Measurements from ENCODE around the gene MRPL50.

Gene MRPL50

GRCh38 chr9:101375546-101375945, 22.9 kb downstream of the MRPL50 start:
- DNase-seq (ENCODE audit: low read depth, low spot score): no peak

- DNase-seq (ENCODE audit: low read depth, low spot score): no peak
These were observed 25.9 kb downstream of the MRPL50 start for GRCh38 chr9:101372327-101373118.

GRCh38 chr9:101371813-101372212, 26.6 kb downstream of the MRPL50 start:
- DNase-seq (ENCODE audit: low read depth, low spot score): no peak

GRCh38 chr9:101369884-101370531, 28.4 kb downstream of the MRPL50 start:
- DNase-seq (ENCODE audit: low read depth, low spot score): no peak

- no peak for DNase-seq (ENCODE audit: low read depth, low spot score)
These were observed 29.1 kb downstream of the MRPL50 start for GRCh38 chr9:101369286-101369685.

GRCh38 chr9:101367323-101367722, 31.1 kb downstream of the MRPL50 start:
- DNase-seq (ENCODE audit: low read depth, low spot score): no peak

GRCh38 chr9:101366038-101366756, 32.2 kb downstream of the MRPL50 start:
- DNase-seq (ENCODE audit: low read depth, low spot score): no peak

- DNase-seq (ENCODE audit: low read depth, low spot score): no peak
These were observed 33.2 kb downstream of the MRPL50 start for GRCh38 chr9:101365181-101365580.

- DNase-seq (ENCODE audit: low read depth, low spot score): no peak
These were observed 36.0 kb downstream of the MRPL50 start for GRCh38 chr9:101362450-101362849.

- DNase-seq (ENCODE audit: low read depth, low spot score): no peak
These were observed 37.8 kb downstream of the MRPL50 start for GRCh38 chr9:101360647-101361046.

- DNase-seq (ENCODE audit: low read depth, low spot score): no peak
These were observed 38.7 kb downstream of the MRPL50 start for GRCh38 chr9:101359679-101360078.

- no peak for DNase-seq (ENCODE audit: low read depth, low spot score)
These were observed 41.8 kb downstream of the MRPL50 start for GRCh38 chr9:101356619-101357018.

- no peak for DNase-seq (ENCODE audit: low read depth, low spot score)
These were observed 43.4 kb downstream of the MRPL50 start for GRCh38 chr9:101354765-101355708.

GRCh38 chr9:101354143-101354764, 44.2 kb downstream of the MRPL50 start:
- DNase-seq (ENCODE audit: low read depth, low spot score): no peak

GRCh38 chr9:101353683-101354082, 44.7 kb downstream of the MRPL50 start:
- DNase-seq (ENCODE audit: low read depth, low spot score): no peak

- DNase-seq (ENCODE audit: low read depth, low spot score): no peak
These were observed 45.4 kb downstream of the MRPL50 start for GRCh38 chr9:101352892-101353463.

- DNase-seq (ENCODE audit: low read depth, low spot score): no peak
These were observed 48.1 kb downstream of the MRPL50 start for GRCh38 chr9:101350285-101350684.

- no peak for DNase-seq (ENCODE audit: low read depth, low spot score)
These were observed 55.8 kb downstream of the MRPL50 start for GRCh38 chr9:101342595-101342994.

GRCh38 chr9:101341958-101342357, 56.5 kb downstream of the MRPL50 start:
- DNase-seq (ENCODE audit: low read depth, low spot score): no peak

Data from ELF-1 (cell line).